Glomerular visceral epithelial cell (primary cell): ENCODE measurements around the gene SPAG16.

Experiments used
- DNase-seq: peaks from one replicate; pipeline ENCODE4 v3.0.0-alpha.2; 2016; ENCODE audit errors: extremely low spot score

The SPAG16 gene

DNA sequence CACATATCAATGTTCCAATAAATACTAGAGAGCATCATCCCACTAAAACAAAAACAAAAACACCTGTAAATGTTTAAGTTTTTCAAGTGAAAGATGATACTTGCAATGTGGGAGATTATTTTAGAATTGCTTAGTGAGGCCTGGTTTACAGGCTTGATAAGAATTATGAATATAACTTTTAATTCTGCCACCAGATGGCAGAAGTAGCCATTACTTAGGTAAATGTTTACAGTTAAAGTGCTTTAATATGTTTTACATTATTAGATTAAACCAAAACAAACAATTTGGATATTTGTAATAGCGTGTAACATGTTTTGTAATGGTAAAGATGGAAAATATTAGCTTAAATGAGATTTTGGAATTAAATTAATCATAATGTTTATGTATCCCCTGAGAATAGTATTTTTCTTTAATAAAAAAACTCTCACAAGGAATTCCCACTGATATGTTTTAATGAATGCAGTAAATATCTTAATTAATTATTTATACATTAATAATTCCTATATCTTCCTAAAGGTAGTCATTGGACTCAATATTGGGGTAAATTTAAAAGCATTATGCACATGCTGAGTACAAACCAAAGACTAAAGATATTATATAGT is 522.0 kb downstream of the SPAG16 start:
- peak; percentile 33 for DNase-seq

DNA sequence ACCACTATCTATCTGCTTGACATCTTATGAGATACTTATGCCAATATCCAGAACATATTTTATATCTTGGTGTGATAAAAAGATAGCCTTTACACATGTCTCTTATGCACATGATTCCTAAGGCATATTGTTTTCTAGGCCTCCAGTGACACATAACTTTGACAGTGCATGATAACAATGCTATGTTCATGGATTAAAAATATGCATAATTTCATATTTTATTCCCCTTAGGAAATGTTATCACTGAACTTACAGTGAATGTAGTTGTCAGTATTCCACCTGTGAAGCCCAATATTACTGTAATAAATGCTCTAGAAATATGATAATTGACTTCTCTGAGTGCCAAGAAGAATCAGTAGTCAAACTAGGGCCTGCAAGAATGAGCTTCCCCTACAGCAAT is 532.3 kb downstream of the SPAG16 start:
- DNase-seq: no peak

DNA sequence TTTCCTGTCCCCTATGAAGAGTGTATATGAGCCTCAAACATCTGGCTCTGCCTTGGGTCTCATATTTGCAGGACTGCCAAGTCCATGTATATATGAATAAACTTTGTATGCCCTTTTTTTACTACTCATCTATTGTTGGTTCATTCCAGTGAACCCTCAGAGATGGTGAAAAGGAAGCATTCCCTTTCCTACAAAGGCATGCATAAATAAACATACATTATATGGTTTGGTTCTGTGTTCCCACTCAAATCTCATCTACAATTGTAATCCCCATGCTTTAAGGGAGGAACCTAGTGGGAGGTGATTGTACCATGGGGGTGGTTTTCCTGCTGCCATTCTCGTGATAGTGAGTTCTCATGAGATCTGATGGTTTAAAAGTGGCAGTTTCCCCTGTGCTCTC is 534.2 kb downstream of the SPAG16 start:
- DNase-seq: no peak

DNA sequence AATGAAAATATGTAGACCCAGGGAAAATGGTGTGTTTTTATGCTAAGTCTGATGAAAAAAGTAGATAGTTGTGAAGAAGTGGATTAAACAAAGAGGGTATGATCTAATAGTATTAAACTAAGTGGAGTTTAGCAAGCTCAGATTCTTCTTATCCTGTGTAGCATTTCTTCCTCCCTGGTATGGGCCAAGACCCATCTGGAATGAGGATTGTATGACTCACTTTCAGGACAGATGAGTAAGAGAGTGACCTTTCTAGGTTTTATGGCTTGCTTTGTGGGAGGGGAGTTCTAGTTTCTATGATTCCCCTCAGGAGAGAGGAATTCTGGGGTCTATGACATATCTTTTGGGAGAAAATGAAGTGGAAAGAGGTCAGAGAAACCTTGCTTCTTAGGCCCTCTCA is 550.1 kb downstream of the SPAG16 start:
- DNase-seq: peak; percentile 49

DNA sequence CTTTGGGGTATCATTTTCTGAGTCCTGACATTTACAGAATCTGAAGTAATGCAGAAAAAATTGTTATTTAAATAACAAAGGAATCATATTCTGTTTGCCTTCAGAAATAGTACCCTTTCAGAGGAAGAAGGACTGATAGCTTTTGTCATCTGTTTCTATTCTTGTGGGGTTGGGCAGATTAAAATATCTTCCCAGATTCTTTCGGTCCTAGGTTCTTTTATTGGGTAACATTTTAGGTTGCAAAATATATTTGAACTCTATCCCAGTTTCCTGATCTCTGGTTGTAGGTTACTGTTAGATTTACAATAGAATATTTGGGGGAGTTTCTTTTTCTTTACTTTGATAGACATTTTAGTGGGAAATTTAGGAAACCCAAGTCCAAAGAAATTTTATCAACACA is 550.5 kb downstream of the SPAG16 start:
- no peak for DNase-seq

DNA sequence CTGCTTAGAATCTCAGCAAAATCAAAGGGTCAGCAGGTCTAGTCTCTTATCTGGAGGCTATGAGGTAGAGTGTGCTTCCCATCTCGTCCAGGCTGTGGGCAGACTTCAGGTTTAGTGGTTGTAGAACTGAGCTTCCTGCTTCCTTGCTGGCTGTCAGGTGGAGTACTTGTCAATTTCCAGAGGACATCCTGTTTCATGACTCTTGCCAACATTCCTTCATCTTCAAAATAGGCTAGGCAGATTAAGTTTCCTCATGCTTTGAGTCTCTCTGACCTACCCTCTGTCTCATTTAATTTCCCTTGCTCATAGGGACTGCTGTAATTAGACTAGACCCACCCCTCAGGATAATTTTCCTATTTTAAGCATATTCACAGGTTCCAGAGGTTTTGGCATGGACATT is 562.6 kb downstream of the SPAG16 start:
- peak; percentile 3 for DNase-seq

DNA sequence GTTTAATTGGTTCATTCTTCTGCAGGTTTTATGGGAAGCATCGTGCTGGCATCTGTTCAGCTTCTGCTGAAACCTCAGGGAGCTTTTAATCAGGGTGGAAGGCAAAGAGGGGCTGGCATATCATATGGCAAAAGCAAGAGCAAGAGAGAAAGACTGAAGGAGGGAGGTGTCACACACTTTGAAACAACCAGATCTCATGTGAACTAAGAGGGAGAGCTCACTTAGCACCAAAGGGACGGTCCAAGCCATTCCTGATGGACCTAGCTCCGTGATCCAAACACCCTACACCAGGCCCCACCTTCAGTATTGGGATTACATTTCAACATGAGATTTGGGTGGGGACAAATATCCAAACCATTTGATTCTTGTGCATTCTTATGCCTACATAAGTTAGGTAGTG is 563.1 kb downstream of the SPAG16 start:
- no peak for DNase-seq

DNA sequence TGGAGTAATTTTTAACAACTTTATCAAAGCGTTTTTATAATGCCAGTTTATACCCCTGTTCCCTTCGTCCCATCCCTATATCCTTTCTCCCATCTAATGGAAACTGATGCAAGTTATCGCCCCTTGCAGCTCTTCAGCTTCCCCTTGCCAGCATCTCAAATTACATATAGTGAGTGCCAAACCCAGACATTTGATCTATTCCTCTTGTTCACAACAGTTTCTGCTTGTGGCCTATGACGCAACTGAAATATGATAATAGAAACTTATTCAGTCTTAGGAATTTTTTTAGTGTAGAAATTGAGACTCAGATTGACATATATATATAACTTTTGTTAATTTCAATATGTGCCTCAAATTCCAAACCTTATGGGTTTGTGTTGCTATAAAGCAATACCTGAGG is 564.4 kb downstream of the SPAG16 start:
- no peak for DNase-seq

DNA sequence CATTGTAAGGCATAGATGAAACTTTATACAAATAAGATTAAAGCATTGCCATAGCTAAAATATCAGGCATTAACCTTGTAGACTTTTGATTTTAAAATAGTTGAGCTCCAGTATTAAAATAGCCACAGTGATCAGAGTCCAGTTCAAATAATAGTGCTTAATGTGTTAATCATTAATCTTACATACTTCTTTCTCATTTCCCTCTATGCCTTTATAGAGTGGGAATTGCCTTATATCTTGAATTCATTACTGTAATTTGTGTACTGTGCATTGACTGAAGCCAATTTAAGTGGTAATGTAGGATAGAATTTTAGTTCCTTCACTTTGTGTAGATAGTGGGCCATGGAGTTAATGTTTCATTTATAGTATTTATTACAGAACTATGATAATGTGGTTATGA is 577.4 kb downstream of the SPAG16 start:
- DNase-seq: peak; percentile 36

DNA sequence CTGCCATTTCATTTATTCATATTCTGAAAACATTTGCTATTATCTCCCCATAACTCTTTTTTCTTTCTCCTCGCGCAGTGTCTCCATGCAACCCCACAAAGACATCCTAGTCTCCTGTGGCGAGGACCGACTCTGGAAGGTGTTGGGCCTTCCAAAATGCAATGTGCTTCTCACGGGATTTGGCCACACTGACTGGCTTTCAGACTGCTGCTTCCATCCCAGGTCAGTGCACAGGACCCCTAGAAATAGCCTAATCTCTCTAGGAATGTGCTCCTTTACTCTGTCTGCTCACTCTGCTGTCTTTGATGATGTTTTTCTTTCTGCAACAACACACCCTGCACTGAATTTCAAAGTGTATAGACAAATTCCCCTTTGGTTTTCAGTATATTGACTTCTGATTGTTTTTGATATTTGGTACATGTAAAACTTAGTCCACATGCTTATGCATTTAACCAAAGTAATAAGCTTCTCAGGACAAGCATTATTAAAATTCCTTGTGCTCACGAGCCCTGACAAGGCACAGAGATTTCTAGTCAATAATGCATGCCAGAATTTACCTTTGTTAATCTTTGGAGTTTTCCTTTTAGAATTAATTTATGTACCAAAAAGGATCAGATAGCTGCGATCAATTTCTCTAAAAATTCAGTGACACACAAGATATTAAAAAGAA is 578.3 kb downstream of the SPAG16 start:
- DNase-seq: peak; percentile 7

DNA sequence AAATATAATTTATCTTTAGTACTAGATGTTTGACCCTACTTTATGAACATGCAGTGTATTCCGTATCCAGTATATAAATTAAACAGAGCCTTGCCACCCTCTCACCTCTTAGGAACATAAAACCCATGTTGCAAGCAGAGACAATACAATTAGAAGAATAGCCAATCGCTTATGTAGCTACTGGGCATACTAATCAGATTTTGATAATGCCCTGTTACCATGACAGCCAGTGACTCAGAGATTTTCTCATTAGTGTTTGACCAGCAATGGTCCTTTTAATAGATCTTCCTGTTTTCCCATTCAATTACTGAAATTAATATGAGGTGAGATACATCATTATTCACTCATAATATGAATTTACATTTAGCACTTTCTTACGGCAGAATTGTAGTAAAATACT is 579.3 kb downstream of the SPAG16 start:
- no peak for DNase-seq

DNA sequence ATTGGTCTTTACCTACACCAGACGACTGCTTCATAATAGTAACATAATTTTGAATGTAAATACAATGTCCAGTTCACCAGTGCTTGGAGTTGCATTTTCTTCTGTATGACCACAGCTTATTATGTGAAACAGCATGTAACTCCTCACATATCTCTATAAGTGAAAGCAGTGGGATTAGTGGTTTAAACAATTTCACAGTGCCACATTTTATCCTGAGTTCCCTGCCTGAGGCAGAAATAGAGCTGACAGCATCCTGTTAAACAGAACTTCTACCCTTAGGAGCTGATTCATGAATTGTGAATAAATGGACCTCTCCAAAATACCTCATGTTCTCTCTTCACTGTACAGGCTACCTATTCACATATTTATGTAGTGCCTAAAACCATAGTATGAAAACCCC is 584.3 kb downstream of the SPAG16 start:
- DNase-seq: no peak

DNA sequence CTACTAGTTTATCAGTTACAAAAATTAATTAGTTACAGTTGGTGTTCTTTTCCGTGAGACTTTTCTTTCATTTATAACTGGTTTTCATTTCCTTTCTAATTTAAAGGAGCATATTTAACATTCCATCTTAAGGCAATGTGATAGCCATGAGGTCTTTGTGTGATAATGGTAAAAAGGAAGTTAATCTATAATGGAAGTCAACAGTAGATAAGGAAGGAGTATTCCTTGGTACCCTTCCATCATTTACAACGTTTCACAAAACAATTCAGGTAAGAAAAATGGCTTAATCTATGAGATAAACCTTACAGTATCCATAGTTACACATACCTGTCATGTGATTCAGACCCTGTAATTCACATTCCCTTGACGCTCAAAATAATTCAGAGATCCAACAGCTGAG is 601.2 kb downstream of the SPAG16 start:
- no peak for DNase-seq

DNA sequence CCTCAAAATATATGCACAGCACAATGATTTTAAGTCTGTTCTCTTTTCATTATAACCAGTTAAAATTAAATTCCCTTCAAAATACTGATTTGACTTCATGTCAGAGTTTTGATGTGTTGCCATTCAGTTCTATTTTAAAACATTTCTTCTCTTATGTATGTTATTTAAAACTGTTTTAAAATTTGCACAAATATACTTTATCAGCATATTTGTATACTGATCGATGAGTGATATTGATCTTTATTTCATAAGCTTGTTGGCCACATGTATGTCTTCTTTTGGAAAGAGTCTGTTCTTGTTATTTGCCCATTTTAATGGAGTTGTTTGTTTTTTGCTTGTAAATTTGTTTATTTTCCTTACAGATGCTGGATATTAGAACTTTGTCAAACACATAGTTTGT is 630.2 kb downstream of the SPAG16 start:
- no peak for DNase-seq

DNA sequence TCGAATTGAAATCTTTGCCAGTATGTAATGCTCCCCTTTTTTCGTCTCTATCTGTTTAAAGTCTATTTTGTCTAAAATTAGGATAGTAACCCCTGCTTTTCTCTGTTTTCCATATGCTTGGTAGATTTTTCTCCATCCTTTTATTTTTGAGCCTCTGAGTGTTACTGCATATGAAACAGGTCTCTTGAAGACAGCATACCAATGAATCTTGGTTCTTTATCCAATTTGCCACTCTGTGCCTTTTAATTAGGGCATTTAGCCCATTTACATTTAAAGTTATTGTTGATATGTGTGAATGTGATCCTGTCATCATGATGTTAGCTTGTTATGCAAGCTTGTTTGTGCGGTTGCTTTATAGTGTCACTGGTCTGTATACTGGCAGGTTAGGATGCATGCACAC is 635.8 kb downstream of the SPAG16 start:
- DNase-seq: no peak

DNA sequence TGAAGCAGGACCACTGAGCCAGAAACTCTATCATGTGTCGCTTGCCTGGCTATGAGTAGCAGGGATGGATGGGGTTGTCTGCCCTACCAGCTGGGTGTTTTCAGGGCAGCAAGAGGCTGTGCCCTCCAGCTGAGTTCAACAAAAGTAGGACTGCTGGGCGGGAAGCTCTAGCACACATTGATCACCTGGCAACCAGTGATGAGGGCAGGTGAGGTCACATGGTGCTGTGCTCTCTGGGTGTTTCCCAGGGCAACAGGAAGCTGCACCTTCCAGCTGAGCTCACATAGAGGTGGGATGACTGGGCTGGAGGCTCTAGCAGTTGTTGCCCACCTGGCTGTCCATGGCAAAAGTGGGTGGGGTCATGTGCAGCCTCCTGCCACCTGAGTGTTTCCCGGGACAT is 639.3 kb downstream of the SPAG16 start:
- DNase-seq: no peak

DNA sequence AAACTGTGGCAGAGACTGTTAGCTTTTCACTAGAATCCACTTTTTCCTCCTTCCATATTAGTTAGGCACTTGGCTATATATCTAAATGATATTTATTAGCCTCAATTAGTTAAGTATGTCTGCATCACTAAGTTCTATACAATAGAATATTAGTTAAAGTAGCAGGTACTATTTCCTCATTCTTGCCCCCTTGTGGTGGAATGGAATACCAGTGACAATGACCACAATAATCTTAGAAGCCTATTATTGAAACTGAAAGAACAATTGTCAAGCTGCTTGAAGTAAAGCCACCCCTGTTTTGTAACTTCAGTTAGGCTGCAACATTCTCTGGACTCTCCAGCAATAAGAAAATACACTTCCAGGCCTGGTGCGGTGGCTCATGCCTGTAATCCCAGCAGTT is 650.3 kb downstream of the SPAG16 start:
- DNase-seq: no peak

DNA sequence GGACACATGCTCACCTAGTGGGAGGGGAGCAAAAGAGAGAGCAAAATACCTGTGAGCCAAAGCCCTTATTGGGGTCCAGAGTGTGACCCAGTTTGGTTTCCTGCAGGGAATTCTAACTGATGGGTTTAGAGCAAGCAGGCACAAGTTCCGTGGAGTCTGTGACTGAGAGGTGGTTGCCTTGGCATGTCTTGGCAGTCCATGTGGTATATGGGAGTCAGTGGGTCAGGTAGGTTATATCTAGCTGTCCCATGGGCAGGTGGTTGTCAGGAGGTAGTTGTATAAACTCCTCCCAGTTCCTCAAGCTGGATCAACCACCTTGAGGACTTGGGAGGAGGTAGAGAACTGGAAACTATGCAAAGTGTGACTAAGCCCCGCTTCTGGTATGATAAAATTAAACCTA is 673.8 kb downstream of the SPAG16 start:
- no peak for DNase-seq

DNA sequence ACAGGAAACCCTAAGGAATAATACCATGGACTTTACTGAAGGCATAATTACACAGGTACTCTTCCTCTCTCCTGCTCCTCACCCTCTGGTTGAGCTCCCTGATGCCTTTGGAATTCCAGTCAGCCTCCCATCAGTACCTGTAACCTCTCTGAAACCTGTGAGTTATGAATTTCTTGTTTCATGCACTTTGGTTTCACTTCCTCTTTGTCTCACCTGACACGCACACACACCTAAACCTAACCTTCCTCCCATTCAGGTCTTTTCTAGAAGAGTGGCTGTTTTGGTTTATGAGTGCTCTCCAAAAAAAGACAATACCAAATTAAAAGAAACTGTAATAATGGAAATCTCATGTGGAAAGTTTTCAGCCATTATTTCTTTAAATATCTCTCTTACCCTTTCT is 675.3 kb downstream of the SPAG16 start:
- no peak for DNase-seq

DNA sequence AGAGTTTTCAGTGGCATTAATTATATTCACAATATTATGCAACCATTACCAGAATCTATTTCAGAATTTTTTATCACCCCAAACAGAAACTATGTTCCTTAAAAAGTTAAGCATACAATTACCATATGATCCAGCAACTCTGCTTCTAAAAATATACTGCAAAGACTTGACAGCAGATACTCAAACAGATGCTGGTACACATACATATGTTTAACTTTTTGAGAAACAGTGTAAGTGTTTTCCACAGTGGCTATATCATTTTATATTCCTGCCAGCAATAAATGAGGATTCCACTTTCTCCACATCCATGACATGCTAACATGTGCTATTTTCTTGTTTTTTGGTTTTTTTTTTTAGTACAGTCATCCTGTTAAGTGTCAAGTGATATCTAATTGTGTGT is 687.3 kb downstream of the SPAG16 start:
- no peak for DNase-seq

DNA sequence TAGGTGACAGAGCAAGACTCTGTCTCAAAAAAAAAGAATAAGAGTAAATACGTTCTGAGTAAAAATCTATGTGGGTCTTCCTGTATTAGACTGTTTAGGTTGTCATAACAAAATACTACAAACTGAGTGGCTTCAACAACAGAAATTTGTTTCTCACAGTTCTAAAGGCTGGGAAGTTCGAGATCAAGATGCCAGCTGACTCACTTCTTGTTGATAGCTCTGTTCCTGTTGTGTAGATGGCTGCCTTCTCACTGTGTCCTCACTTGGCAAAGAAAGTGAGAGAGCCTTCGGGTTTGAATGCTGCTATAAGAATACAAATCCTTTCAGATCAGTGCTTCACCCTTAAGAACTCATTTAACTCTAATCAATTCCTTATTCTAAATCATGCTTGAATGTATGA is 696.6 kb downstream of the SPAG16 start:
- no peak for DNase-seq

DNA sequence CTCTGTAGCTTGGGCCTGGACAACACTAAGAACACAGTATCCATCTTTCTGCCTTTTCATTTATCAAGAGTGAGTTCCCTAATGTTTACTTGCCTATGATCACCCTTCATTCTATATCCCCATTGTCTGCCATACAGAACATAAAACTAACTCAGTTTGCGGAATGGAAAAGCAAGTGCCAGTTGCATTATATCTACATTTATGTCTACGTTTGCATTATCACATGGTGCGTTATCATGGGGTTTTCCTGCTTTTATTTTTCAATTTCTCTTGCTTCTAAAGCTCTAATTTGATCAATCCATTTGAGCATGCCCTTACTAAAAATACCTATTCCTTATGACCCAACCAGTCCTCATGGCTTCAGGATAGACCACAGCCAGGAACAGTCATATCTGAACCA is 704.9 kb downstream of the SPAG16 start:
- DNase-seq: no peak

DNA sequence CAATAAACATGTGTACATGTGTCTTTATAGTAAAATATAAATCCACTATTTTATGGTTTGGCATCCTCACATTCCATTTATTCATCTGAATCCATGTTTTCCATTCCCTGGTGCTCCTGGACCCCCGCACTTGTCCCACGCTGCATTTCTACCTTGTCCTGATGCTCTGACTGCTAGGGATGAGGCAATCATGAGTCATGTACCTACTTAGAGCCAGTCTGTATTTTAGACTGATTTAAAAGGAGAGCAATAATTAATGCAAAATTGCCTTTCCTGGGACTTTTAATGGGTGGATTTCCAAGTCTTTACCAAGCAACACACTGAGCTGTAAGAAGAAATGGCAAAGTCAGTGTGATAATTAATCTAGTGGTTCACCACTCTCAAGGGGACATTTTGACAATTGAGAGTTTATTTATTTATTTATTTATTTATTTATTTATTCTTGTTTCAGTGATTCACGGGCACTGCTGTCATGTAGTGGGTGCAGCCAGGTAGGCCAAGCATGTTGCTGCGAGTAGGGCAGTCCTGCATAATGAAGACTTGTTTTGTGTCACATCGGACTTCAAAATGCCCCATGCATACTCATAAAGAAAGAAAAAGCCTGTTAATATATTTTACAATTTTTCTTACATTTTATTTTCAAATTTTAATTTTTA is 707.3 kb downstream of the SPAG16 start:
- no peak for DNase-seq
